Measurements from ENCODE around the gene PIM2.

The PIM2 gene

GRCh38 chrX:48905090-48905790 is 13.6 kb downstream of the PIM2 start:
- POLR2A ChIA-PET = interaction anchor here (1.0 to 1.1 kb wide), 2 partner anchors 8 to 33 kb away, joined by 3 to 4 read pairs; partner anchors contain the start of genes PQBP1 and TIMM17B
- no peak for TF ChIP-seq CTCF (IDR thresholded peaks at IDR 0.05; ENCODE audit: control extremely low read depth, extremely low read depth, low read depth, missing control alignments)
- CTCF ChIA-PET = no interaction called here
- DNase-seq (ENCODE audit: extremely low spot score) = no peak

- DNase-seq (ENCODE audit: extremely low spot score) = no peak
- ChIA-PET POLR2A (no interaction called here), CTCF (no interaction called here)
- TF ChIP-seq CTCF (IDR thresholded peaks at IDR 0.05; ENCODE audit: control extremely low read depth, extremely low read depth, low read depth, missing control alignments) = no peak
These were observed 14.2 kb downstream of the PIM2 start for GRCh38 chrX:48904626-48905025.

- TF ChIP-seq CTCF (IDR thresholded peaks at IDR 0.05; ENCODE audit: control extremely low read depth, extremely low read depth, low read depth, missing control alignments) = no peak
- POLR2A ChIA-PET = interaction anchor here (1.5 to 2.0 kb wide), 2 partner anchors 8 to 36 kb away, joined by 3 to 7 read pairs; partner anchors contain the start of gene SLC35A2
- no peak for DNase-seq (ENCODE audit: extremely low spot score)
- CTCF ChIA-PET = interaction anchor here (1.2 kb wide), 1 partner anchor 33 kb away, joined by 4 read pairs; no protein-coding TSS in a partner anchor
These were observed 14.6 kb downstream of the PIM2 start for GRCh38 chrX:48904180-48904579.

GRCh38 chrX:48903290-48903689 is 15.5 kb downstream of the PIM2 start:
- DNase-seq (ENCODE audit: extremely low spot score) = no peak
- TF ChIP-seq CTCF (IDR thresholded peaks at IDR 0.05; ENCODE audit: control extremely low read depth, extremely low read depth, low read depth, missing control alignments) = no peak
- CTCF ChIA-PET = interaction anchor here (1.2 kb wide), 1 partner anchor 34 kb away, joined by 4 read pairs; no protein-coding TSS in a partner anchor
- POLR2A ChIA-PET = interaction anchor here (1.5 to 2.0 kb wide), 2 partner anchors 9 to 37 kb away, joined by 3 to 7 read pairs; partner anchors contain the start of gene SLC35A2

GRCh38 chrX:48902776-48903175 is 16.0 kb downstream of the PIM2 start:
- DNase-seq (ENCODE audit: extremely low spot score) = no peak
- no peak for TF ChIP-seq CTCF (IDR thresholded peaks at IDR 0.05; ENCODE audit: control extremely low read depth, extremely low read depth, low read depth, missing control alignments)
- ChIA-PET CTCF (interaction anchor here (1.2 kb wide), 1 partner anchor 34 kb away, joined by 4 read pairs; no protein-coding TSS in a partner anchor), POLR2A (interaction anchor here (1.5 to 2.0 kb wide), 2 partner anchors 9 to 37 kb away, joined by 3 to 7 read pairs; partner anchors contain the start of gene SLC35A2)

- POLR2A ChIA-PET = interaction anchor here (2.0 kb wide), 1 partner anchor 10 kb away, joined by 7 read pairs; the partner anchor contains the start of gene SLC35A2
- CTCF ChIA-PET = no interaction called here
These were observed 16.7 kb downstream of the PIM2 start for GRCh38 chrX:48902135-48902534.

More at GRCh38 chrX:48902135-48902534, 16.7 kb downstream of the PIM2 start:
- DNase-seq (ENCODE audit: extremely low spot score) = no peak
- no peak for TF ChIP-seq CTCF (IDR thresholded peaks at IDR 0.05; ENCODE audit: control extremely low read depth, extremely low read depth, low read depth, missing control alignments)
